Caco-2 (cell line): ENCODE measurements around the gene TMEM150C. TPM values are rescaled to one million over a fixed set of nuclear protein-coding genes. Genes with fewer than 3 reads are reported as not detected.

Experiments used
- BruUV-seq: library from RNA; stranded (reverse); fragments of 400-500 nt; replicated peaks from 2 replicates; lab custom pipeline; 2021; lab: Mats Ljungman, UMichigan
- CTCF ChIA-PET: fragments of 300-600 bp; sonication (Branson Sonifier 250); formaldehyde crosslinking; loops from one replicate; lab custom pipeline; 2022; ENCODE audit warnings: antibody characterized with exemption; lab: Charles Lee
- POLR2A ChIA-PET: fragments of 300-600 bp; sonication (Branson Sonifier 250); formaldehyde crosslinking; loops from one replicate; lab custom pipeline; 2022; ENCODE audit warnings: antibody characterized with exemption; lab: Charles Lee
- DNase-seq, 2 experiments: peaks; one replicate each; pipeline versions ENCODE4 v3.0.0 to v3.0.0-alpha.2; 2020 to 2022
- H3K27me3 ChIP-seq: replicated peaks from 2 replicates; pipeline ENCODE4 v1.6.0; 2011; ENCODE audit warnings: low read length; ENCODE audit not compliant: control insufficient read depth, insufficient read depth
- H3K36me3 ChIP-seq: 2 replicates; pipeline ENCODE4 v1.5.1; 2011; ENCODE audit warnings: low read length; ENCODE audit not compliant: control insufficient read depth, insufficient read depth
- H3K4me1 ChIP-seq: fragments of 250-450 bp; sonication (Bioruptor Pico); 2 replicates; pipeline ENCODE4 v1.5.1; 2020; ENCODE audit warnings: mild to moderate bottlenecking
- H3K4me3 ChIP-seq: 2 replicates; pipeline ENCODE4 v1.5.1; 2011; ENCODE audit warnings: low read depth, mild to moderate bottlenecking, control low read depth, low read length
- H3K9me3 ChIP-seq: fragments of 250-450 bp; sonication (Bioruptor Pico); 2 replicates; pipeline ENCODE4 v1.5.1; 2020; ENCODE audit warnings: mild to moderate bottlenecking, moderate library complexity
- H3K27ac Mint-ChIP-seq: one replicate; pipeline ENCODE4 v1.8.0; 2022; ENCODE audit warnings: mixed read lengths; ENCODE audit not compliant: unreplicated experiment
- H3K27me3 Mint-ChIP-seq: one replicate; pipeline ENCODE4 v1.8.0; 2022; ENCODE audit warnings: mixed read lengths; ENCODE audit not compliant: insufficient read depth, unreplicated experiment
- H3K36me3 Mint-ChIP-seq: one replicate; pipeline ENCODE4 v1.8.0; 2022; ENCODE audit warnings: mild to moderate bottlenecking, mixed read lengths; ENCODE audit not compliant: insufficient read depth, unreplicated experiment
- H3K4me1 Mint-ChIP-seq: one replicate; pipeline ENCODE4 v1.8.0; 2022; ENCODE audit warnings: low read depth, mixed read lengths; ENCODE audit not compliant: unreplicated experiment
- H3K4me3 Mint-ChIP-seq: one replicate; pipeline ENCODE4 v1.8.0; 2022; ENCODE audit warnings: mild to moderate bottlenecking, moderate library complexity, mixed read lengths; ENCODE audit not compliant: unreplicated experiment
- H3K9me3 Mint-ChIP-seq: one replicate; pipeline ENCODE4 v1.8.0; 2022; ENCODE audit warnings: mixed read lengths; ENCODE audit not compliant: unreplicated experiment
- CTCF ChIP-seq, 2 experiments: fragments of 200-600 bp in 1 of 2; IDR thresholded peaks; 1 replicate in 1 of 2; 2 replicates in 1 of 2; pipeline versions ENCODE4 v1.5.1 to v1.8.0; 2011 to 2022; ENCODE audit warnings: antibody characterized with exemption in 1 of 2, control low read depth in 1 of 2, inconsistent platforms in 1 of 2, low read depth in 1 of 2, low read length in 1 of 2, mild to moderate bottlenecking in 1 of 2, moderate library complexity in 1 of 2; ENCODE audit not compliant: insufficient read depth in 1 of 2, severe bottlenecking in 1 of 2, unreplicated experiment in 1 of 2
- intact Hi-C: fragments of 100-400 bp; cut with micrococcal nuclease; formaldehyde crosslinking; loops from one replicate; pipeline ENCODE4 v1.10.0; 2022; ENCODE audit not compliant: unreplicated experiment
- total RNA-seq: library from RNA; stranded (reverse); gene quantifications from 2 replicates; pipeline ENCODE4 v1.2.3, GENCODE V29; 2022

The TMEM150C gene
- total RNA-seq, 1 experiment from 2014 or later = 5.7 TPM

- no peak overlapping the region for H3K27ac Mint-ChIP-seq
- H3K27me3 Mint-ChIP-seq = no peaks in the 10 kb centered on the region
- Histone ChIP-seq H3K4me1 (no peaks in the 10 kb centered on the region), H3K4me3 (no peak overlapping the region), H3K36me3 (no peaks in the 10 kb centered on the region), H3K9me3 (no peaks in the 10 kb centered on the region), H3K27me3 (no peaks in the 10 kb centered on the region)
- no peak overlapping the region for H3K4me3 Mint-ChIP-seq
- no TSS peak for BruUV-seq
- POLR2A ChIA-PET = no interaction called here
- no peaks in the 10 kb centered on the region for H3K9me3 Mint-ChIP-seq
- DNase-seq = no peak
- CTCF ChIA-PET = no interaction called here
- no peak for TF ChIP-seq CTCF (IDR thresholded peaks at IDR 0.05; ENCODE audit: insufficient read depth in 1 of 2, low read depth in 1 of 2, low read length in 1 of 2, severe bottlenecking in 1 of 2, unreplicated experiment in 1 of 2)
- no peaks in the 10 kb centered on the region for H3K36me3 Mint-ChIP-seq
- intact Hi-C loops = no loop called here
- H3K4me1 Mint-ChIP-seq = no peaks in the 10 kb centered on the region
Observed at GRCh38 chr4:82501154-82501442, 60.7 kb downstream of the TMEM150C start.

GRCh38 chr4:82500435-82501153 lies 61.2 kb downstream of the TMEM150C start:
- H3K4me1 ChIP-seq = no peaks in the 10 kb centered on the region
- no peaks in the 10 kb centered on the region for H3K9me3 Mint-ChIP-seq
- H3K4me1 Mint-ChIP-seq = no peaks in the 10 kb centered on the region
- H3K27me3 ChIP-seq = no peaks in the 10 kb centered on the region
- H3K27me3 Mint-ChIP-seq = no peaks in the 10 kb centered on the region
- H3K4me3 ChIP-seq = no peak overlapping the region
- ChIA-PET CTCF (no interaction called here), POLR2A (no interaction called here)
- DNase-seq = no peak
- no peaks in the 10 kb centered on the region for H3K36me3 Mint-ChIP-seq
- intact Hi-C loops = no loop called here
- H3K27ac Mint-ChIP-seq = no peak overlapping the region
- BruUV-seq = no TSS peak
- TF ChIP-seq CTCF (IDR thresholded peaks at IDR 0.05; ENCODE audit: insufficient read depth in 1 of 2, low read depth in 1 of 2, low read length in 1 of 2, severe bottlenecking in 1 of 2, unreplicated experiment in 1 of 2) = no peak
- H3K9me3 ChIP-seq = no peaks in the 10 kb centered on the region
- no peak overlapping the region for H3K4me3 Mint-ChIP-seq
- H3K36me3 ChIP-seq = no peaks in the 10 kb centered on the region

- CTCF ChIA-PET = no interaction called here
- Histone ChIP-seq H3K27me3 (no peaks in the 10 kb centered on the region), H3K9me3 (no peaks in the 10 kb centered on the region), H3K4me1 (no peaks in the 10 kb centered on the region), H3K36me3 (no peaks in the 10 kb centered on the region), H3K4me3 (no peak overlapping the region)
- no TSS peak for BruUV-seq
- POLR2A ChIA-PET = no interaction called here
- no peak for TF ChIP-seq CTCF (IDR thresholded peaks at IDR 0.05; ENCODE audit: insufficient read depth in 1 of 2, low read depth in 1 of 2, low read length in 1 of 2, severe bottlenecking in 1 of 2, unreplicated experiment in 1 of 2)
- no peaks in the 10 kb centered on the region for H3K27me3 Mint-ChIP-seq
- no peaks in the 10 kb centered on the region for H3K36me3 Mint-ChIP-seq
- H3K4me1 Mint-ChIP-seq = no peaks in the 10 kb centered on the region
- no peak overlapping the region for H3K4me3 Mint-ChIP-seq
- no peak for DNase-seq
- intact Hi-C loops = no loop called here
- no peak overlapping the region for H3K27ac Mint-ChIP-seq
- no peaks in the 10 kb centered on the region for H3K9me3 Mint-ChIP-seq
Observed at GRCh38 chr4:82499738-82500434, 61.9 kb downstream of the TMEM150C start.
